Right lobe of liver (tissue), 6 donors: ENCODE measurements around the gene PITPNC1. TPM values are rescaled to one million over a fixed set of nuclear protein-coding genes. Genes with fewer than 3 reads are reported as not detected.
A peak's percentile ranks its signal among the peaks of the same experiment; 100 is the strongest.

ENCODE experiments used
- ATAC-seq, 4 donors: fragments of 200-7000 bp; cut with Tn5 transposase; one replicate each; pipeline ENCODE4 v1.9.1; 2020; ENCODE audit warnings: mild to moderate bottlenecking in 4 of 4, moderate library complexity in 4 of 4
- DNase-seq, 3 donors: peaks; one replicate each; pipeline ENCODE4 v3.0.0-alpha.2; 2020
- H3K27ac ChIP-seq, 3 donors: fragments of 200-600 bp; one replicate each; pipeline ENCODE4 v1.8.0; 2022
- H3K27me3 ChIP-seq, 2 donors: fragments of 200-600 bp; one replicate each; pipeline ENCODE4 v1.8.0; 2022
- H3K36me3 ChIP-seq, 4 donors: fragments of 200-600 bp; sonication (generic) in 1 of 4; one replicate each; pipeline versions ENCODE4 v1.5.1 to v1.8.0; 2017 to 2022; ENCODE audit warnings: control low read depth in 1 of 4
- H3K4me1 ChIP-seq, 4 donors: fragments of 200-600 bp; sonication (generic) in 1 of 4; one replicate each; pipeline versions ENCODE4 v1.5.1 to v1.8.0; 2017 to 2022; ENCODE audit warnings: control low read depth in 1 of 4
- H3K4me3 ChIP-seq, 3 donors: fragments of 200-600 bp; one replicate each; pipeline ENCODE4 v1.8.0; 2022
- H3K9me3 ChIP-seq, 4 donors: fragments of 200-600 bp; sonication (generic) in 1 of 4; one replicate each; pipeline versions ENCODE4 v1.5.1 to v1.8.0; 2017 to 2022; ENCODE audit warnings: control low read depth in 1 of 4
- POLR2A ChIP-seq: fragments of 450-650 bp; IDR thresholded peaks from one replicate; pipeline ENCODE4 v1.6.1; 2017; ENCODE audit warnings: antibody characterized with exemption, mild to moderate bottlenecking
- WGBS: methylation state at CpG from one replicate; pipeline ENCODE4 v1.1.6; 2018; ENCODE audit warnings: low coverage, low lambda C conversion rate; ENCODE audit not compliant: insufficient coverage; ENCODE audit errors: missing lambda C conversion rate; 5-methylcytosine and 5-hydroxymethylcytosine counted together
- intact Hi-C, 2 donors: fragments of 100-400 bp; cut with DNase I; formaldehyde crosslinking; loops; one replicate each; pipeline versions ENCODE4 v1.11.2 to v1.14.1; 2022
- total RNA-seq, 6 experiments: library from RNA; depleted of rRNA in 2 of 6; stranded (reverse); fragments of >200 nt in 2 of 6; fragmentation: NEBNext Ultra II Directional in 3 of 6; extraction: Animal tissue kit (Norgen Biotek cat#: 25700) in 3 of 6; gene quantifications; one replicate each; pipeline versions ENCODE4 v1.1.0 to v1.2.4, GENCODE V29; 2016 to 2023
- TF ChIP-seq, protein P1 (sequence below), 4 donors: fragments of 200-600 bp in 3 of 4; fragments of 450-650 bp in 1 of 4; IDR thresholded peaks; one replicate each; pipeline versions ENCODE4 v1.5.1 to v1.8.0; 2016 to 2022; ENCODE audit warnings: antibody characterized with exemption in 4 of 4, mild to moderate bottlenecking in 2 of 4
- donor health status: DM: no; HTN: yes; CAD: no.
- donor health status: DM: no; HTN: no; CAD: no.
- donor health status: DM: no; HTN: no; CAD: no.
- donor health status: DM: no; HTN: yes; CAD: no.
- donor health status: DM: no; HTN: yes; CAD: no.

PITPNC1 gene
- total RNA-seq, 6 experiments from 2014 or later: 4.7 to 13.0 (median 7.4) TPM

DNA sequence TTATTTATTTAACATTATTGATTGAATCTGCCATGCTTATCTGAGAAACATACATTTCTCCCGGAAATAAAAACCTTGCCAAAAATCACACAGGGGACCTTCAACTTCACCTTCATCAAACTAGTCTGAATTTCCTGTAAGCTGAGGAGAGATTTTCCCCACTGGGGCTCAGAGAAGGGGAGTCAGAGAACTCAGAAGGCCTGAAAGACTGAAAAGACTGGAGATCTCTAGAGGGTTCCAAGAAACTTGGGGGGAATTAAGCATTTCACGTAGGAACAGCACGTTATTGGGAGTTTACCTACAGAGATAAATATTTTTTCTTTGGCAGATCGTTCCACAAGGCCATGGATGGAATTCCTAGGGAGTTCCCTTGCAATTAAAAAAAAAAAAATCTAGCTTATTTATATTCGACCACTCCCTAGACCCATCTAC is 340.1 kb downstream of the PITPNC1 start:
- H3K4me3 ChIP-seq: peak overlapping the region; percentile 35 to 92 (median 85)
- TF ChIP-seq POLR2A: no peak
- TF ChIP-seq, protein P1, sequence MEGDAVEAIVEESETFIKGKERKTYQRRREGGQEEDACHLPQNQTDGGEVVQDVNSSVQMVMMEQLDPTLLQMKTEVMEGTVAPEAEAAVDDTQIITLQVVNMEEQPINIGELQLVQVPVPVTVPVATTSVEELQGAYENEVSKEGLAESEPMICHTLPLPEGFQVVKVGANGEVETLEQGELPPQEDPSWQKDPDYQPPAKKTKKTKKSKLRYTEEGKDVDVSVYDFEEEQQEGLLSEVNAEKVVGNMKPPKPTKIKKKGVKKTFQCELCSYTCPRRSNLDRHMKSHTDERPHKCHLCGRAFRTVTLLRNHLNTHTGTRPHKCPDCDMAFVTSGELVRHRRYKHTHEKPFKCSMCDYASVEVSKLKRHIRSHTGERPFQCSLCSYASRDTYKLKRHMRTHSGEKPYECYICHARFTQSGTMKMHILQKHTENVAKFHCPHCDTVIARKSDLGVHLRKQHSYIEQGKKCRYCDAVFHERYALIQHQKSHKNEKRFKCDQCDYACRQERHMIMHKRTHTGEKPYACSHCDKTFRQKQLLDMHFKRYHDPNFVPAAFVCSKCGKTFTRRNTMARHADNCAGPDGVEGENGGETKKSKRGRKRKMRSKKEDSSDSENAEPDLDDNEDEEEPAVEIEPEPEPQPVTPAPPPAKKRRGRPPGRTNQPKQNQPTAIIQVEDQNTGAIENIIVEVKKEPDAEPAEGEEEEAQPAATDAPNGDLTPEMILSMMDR (IDR thresholded peaks at IDR 0.05): no peak
- no peaks in the 10 kb centered on the region for H3K27me3 ChIP-seq
- ATAC-seq: peak in 1 of 4 donors; percentile 0
- peak overlapping the region; percentile 63 to 86 (median 73) for H3K27ac ChIP-seq
- peaks cover 0 to 18% (median 7%) of the 10 kb centered on the region in 4 donors for H3K36me3 ChIP-seq
- DNase-seq: no peak
- H3K9me3 ChIP-seq: no peaks in the 10 kb centered on the region
- peaks cover 0 to 15% (median 6%) of the 10 kb centered on the region in 4 donors for H3K4me1 ChIP-seq
- intact Hi-C loops: no loop called here
- 0% methylated on average over 5 of the region's 5 CpGs for WGBS

DNA sequence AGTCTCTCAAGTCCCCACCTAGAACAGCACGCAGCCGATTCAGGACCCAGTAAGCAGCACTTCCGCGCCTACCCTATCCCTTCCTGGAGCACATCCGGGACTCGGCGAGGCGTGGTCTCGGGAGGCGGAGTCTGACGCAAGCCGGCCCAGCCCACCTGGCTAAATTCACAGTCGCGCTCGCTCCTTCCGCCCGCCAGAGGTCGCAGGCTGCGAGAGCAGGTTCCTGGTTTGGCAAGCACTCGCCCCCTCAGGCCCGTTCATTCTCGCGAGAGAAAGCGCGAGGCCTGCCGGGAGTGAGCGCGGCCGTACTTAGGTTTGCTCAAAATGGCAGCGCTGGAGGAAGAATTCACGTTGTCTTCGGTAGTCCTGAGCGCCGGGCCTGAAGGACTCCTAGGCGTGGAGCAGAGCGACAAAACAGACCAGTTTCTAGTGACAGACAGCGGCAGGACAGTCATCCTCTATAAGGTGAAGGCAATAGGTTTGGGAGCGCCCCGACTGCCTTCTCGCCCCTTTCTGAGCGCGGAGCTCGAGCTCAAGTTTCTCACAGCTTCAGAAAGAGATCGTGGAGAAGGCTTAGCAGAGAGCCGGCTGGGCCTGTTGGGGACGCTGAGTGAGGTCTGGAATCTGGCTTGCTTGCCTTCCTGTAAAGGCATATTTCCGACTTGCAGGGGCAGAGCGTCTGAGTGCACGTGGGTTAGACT is 340.7 kb downstream of the PITPNC1 start, which contains the start of gene NOL11:
Gene NOL11 (plus strand): TSS at position 313 of the 701 bp plus-strand sequence. CDS start 12 bp downstream, at position 325.
- Histone ChIP-seq H3K27me3 (no peaks in the 10 kb centered on the region), H3K4me3 (peak within 1 kb of the TSS; percentile 85 to 94 (median 92)), H3K9me3 (no peaks in the 10 kb centered on the region), H3K4me1 (peaks cover 0 to 15% (median 6%) of the 10 kb centered on the region in 4 donors), H3K36me3 (peaks cover 0 to 24% (median 8%) of the 10 kb centered on the region in 4 donors), H3K27ac (peak within 1 kb of the TSS; percentile 79 to 88 (median 86))
- 0% methylated on average over 11 of the region's 49 CpGs for WGBS
- TF ChIP-seq, protein P1 (IDR thresholded peaks at IDR 0.05): peak; percentile 94 to 97 (median 96)
- TF ChIP-seq POLR2A: peak; percentile 92
- intact Hi-C loops: no loop called here
- peak; percentile 98 to 99 (median 99) for ATAC-seq
- DNase-seq: peak; percentile 99

DNA sequence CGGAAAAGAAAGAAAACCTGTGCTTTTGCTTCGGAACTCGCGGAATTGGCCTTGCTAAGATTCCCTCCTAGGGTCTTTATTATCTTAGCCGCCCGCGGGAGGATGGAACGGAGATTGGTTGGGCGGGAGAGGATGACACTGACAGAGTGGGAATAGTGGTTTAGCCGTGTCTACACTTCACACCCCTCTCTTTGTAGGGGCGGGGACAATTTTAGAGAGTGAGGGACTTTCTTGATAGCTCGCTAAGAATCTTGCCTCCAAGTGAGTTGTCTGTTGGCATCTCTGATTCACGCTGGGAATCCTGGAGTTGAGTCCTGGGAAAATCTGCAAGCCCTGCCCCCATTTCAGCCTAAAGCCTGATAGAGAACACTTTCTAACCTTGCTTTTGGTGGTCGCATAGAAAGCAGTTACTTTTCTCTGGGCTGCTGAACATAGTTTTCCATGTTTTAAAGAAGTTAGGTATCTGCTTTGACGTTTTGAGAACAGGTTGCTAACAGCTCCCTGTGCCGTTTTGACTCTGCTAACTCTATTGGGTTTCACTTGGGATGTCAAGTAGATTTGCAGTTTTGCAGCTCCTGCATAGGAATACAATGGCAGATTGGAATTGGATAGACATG is 341.4 kb downstream of the PITPNC1 start:
- 0% methylated on average over 4 of the region's 16 CpGs for WGBS
- ATAC-seq: peak; percentile 3 to 19 (median 12)
- DNase-seq: no peak
- Histone ChIP-seq H3K4me3 (peak overlapping the region; percentile 85 to 94 (median 92)), H3K36me3 (peaks cover 0 to 26% (median 8%) of the 10 kb centered on the region in 4 donors), H3K27ac (peak overlapping the region; percentile 79 to 88 (median 86)), H3K9me3 (no peaks in the 10 kb centered on the region), H3K27me3 (no peaks in the 10 kb centered on the region), H3K4me1 (peaks cover 0 to 15% (median 6%) of the 10 kb centered on the region in 4 donors)
- intact Hi-C loops: no loop called here
- TF ChIP-seq, protein P1 (IDR thresholded peaks at IDR 0.05): no peak
- TF ChIP-seq POLR2A: no peak

DNA sequence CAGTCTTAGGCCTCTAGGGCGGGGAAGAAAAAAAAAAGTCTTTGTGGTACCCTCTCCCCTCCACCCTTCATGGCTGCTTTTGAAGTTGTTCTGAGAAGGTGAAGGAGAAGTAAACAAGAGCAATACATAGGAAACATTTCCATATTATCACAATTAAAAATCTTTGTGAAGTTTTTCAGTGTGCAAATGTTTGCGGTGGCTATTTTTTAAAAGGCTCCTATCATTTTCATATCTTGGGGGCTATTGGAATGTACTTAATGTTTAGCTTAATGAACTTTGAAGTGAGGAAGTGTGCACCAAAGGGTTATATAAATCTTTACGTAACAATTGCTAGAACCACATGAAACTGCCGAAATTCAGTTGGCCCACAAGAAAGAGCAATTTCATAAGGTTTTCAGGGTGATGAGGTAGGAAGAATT is 348.3 kb downstream of the PITPNC1 start:
- Histone ChIP-seq H3K4me1 (peaks cover 0 to 8% (median 0%) of the 10 kb centered on the region in 4 donors), H3K4me3 (no peak overlapping the region), H3K9me3 (no peaks in the 10 kb centered on the region), H3K27ac (no peak overlapping the region), H3K27me3 (no peaks in the 10 kb centered on the region), H3K36me3 (peaks cover 0 to 74% (median 30%) of the 10 kb centered on the region in 4 donors)
- intact Hi-C loops: no loop called here
- DNase-seq (no peak), ATAC-seq (no peak)
- no peak for TF ChIP-seq POLR2A
- TF ChIP-seq, protein P1 (IDR thresholded peaks at IDR 0.05): no peak
- WGBS: 71% methylated on average over 4 of the region's 4 CpGs
